GM12878 (cell line): Measurements from ENCODE around the gene RAP1A. TPM values are rescaled to one million over a fixed set of nuclear protein-coding genes. Genes with fewer than 3 reads are reported as not detected.

Source experiments
- ATAC-seq: fragments of 200-7000 bp; cut with Tn5 transposase; 3 replicates; pipeline ENCODE4 v1.9.1; 2020; ENCODE audit warnings: mild to moderate bottlenecking, moderate library complexity
- BruUV-seq: library from RNA; stranded (reverse); fragments of 400-500 nt; replicated peaks from 2 replicates; lab custom pipeline; 2021; lab: Mats Ljungman, UMichigan
- CTCF ChIA-PET: fragments of 300-600 bp; sonication (Branson Sonifier 250); formaldehyde crosslinking; extraction: SDS; loops from one replicate; lab custom pipeline; 2021; ENCODE audit warnings: inconsistent platforms; lab: Yijun Ruan, JAX
- POLR2A ChIA-PET: fragments of 350-600 bp; formaldehyde crosslinking; extraction: SDS; loops from one replicate; lab custom pipeline; 2021; ENCODE audit warnings: inconsistent platforms; lab: Charles Lee
- RAD21 ChIA-PET: fragments of 300-600 bp; sonication (Branson Sonifier 250); formaldehyde crosslinking; loops from one replicate; lab custom pipeline; 2023; ENCODE audit warnings: antibody characterized with exemption; ENCODE audit not compliant: unreplicated experiment; lab: Charles Lee
- SMC1A ChIA-PET: fragments of 300-600 bp; sonication (Branson Sonifier 250); formaldehyde crosslinking; loops from one replicate; lab custom pipeline; 2023; ENCODE audit not compliant: unreplicated experiment, uncharacterized antibody; lab: Charles Lee
- DNase-seq: peaks from one replicate; pipeline ENCODE4 v3.0.0-alpha.2; 2011; ENCODE audit warnings: low read depth, low spot score
- FAIRE-seq: peaks from 3 replicates; lab custom pipeline; 2011; peaks lifted over from hg19 to GRCh38; lab: Jason Lieb, UNC
- H2AFZ ChIP-seq: 2 replicates; pipeline ENCODE4 v1.6.0; 2011; ENCODE audit warnings: low read depth, low read length, control low read depth; ENCODE audit not compliant: control insufficient read depth
- H3K27ac ChIP-seq: 2 replicates; pipeline ENCODE4 v1.5.1; 2011; ENCODE audit warnings: control low read depth; ENCODE audit not compliant: control insufficient read depth, insufficient read depth
- H3K27me3 ChIP-seq, 2 experiments: replicated peaks in 1 of 2; 2 replicates each; pipeline versions ENCODE4 v1.6.0 to v1.6.1; 2011; ENCODE audit warnings: low read length in 1 of 2; ENCODE audit not compliant: control insufficient read depth in 2 of 2, insufficient read depth in 2 of 2
- H3K36me3 ChIP-seq, 2 experiments: 2 replicates each; pipeline ENCODE4 v1.5.1; 2011; ENCODE audit warnings: low read length in 1 of 2; ENCODE audit not compliant: control insufficient read depth in 2 of 2, insufficient read depth in 2 of 2
- H3K4me1 ChIP-seq: 2 replicates; pipeline ENCODE4 v1.6.1; 2011; ENCODE audit warnings: mild to moderate bottlenecking, low read length, moderate library complexity, mixed read lengths; ENCODE audit not compliant: control insufficient read depth, insufficient read depth
- H3K4me2 ChIP-seq: 2 replicates; pipeline ENCODE4 v1.6.0; 2011; ENCODE audit warnings: control low read depth; ENCODE audit not compliant: control insufficient read depth, insufficient read depth
- H3K4me3 ChIP-seq: fragments of 200-600 bp; sonication (generic); 2 replicates; pipeline ENCODE4 v1.5.1; 2016
- H3K79me2 ChIP-seq: 2 replicates; pipeline ENCODE4 v1.6.0; 2011; ENCODE audit warnings: low read length; ENCODE audit not compliant: control insufficient read depth, insufficient read depth
- H3K9ac ChIP-seq: 2 replicates; pipeline ENCODE4 v1.8.0; 2011; ENCODE audit warnings: low read length, control low read depth, mixed read lengths; ENCODE audit not compliant: control insufficient read depth, insufficient read depth
- H3K9me3 ChIP-seq: replicated peaks from 3 replicates; pipeline ENCODE4 v1.5.1; 2011; ENCODE audit warnings: mild to moderate bottlenecking, low read length; ENCODE audit not compliant: control insufficient read depth, insufficient read depth
- H4K20me1 ChIP-seq: 2 replicates; pipeline ENCODE4 v1.6.0; 2011; ENCODE audit not compliant: control insufficient read depth, insufficient read depth
- CREM ChIP-seq: IDR thresholded peaks from 2 replicates; pipeline ENCODE4 v1.6.1; 2014; ENCODE audit warnings: antibody characterized with exemption, low read depth
- EZH2 ChIP-seq: IDR thresholded peaks from 2 replicates; pipeline ENCODE4 v1.6.1; 2012; ENCODE audit warnings: low read depth, mild to moderate bottlenecking, control low read depth, inconsistent platforms, low read length, borderline replicate concordance; ENCODE audit not compliant: control insufficient read depth
- FOS ChIP-seq: IDR thresholded peaks from 3 replicates; pipeline ENCODE4 v1.6.1; 2011; ENCODE audit warnings: borderline replicate concordance; ENCODE audit not compliant: insufficient read length; ENCODE audit errors: extremely low read depth
- GATAD2B ChIP-seq: fragments of 450-650 bp; conservative IDR thresholded peaks from 2 replicates; pipeline ENCODE4 v1.6.1; 2017; ENCODE audit warnings: low read depth, mild to moderate bottlenecking, moderate library complexity
- IKZF1 ChIP-seq: fragments of 450-650 bp; conservative IDR thresholded peaks from 2 replicates; pipeline ENCODE4 v1.6.1; 2017; ENCODE audit warnings: antibody characterized with exemption, mild to moderate bottlenecking
- KLF5 ChIP-seq: fragments of 450-650 bp; IDR thresholded peaks from 2 replicates; pipeline ENCODE4 v1.6.1; 2014; ENCODE audit warnings: mild to moderate bottlenecking; ENCODE audit not compliant: partially characterized antibody
- NFYA ChIP-seq: IDR thresholded peaks from 2 replicates; pipeline ENCODE4 v1.6.1; 2011; ENCODE audit warnings: low read depth, mild to moderate bottlenecking, low read length, improper control_type of control experiment, borderline replicate concordance
- NR2F1 ChIP-seq: fragments of 450-650 bp; conservative IDR thresholded peaks from 2 replicates; pipeline ENCODE4 v1.6.1; 2017; ENCODE audit warnings: mild to moderate bottlenecking
- POLR2AphosphoS2 ChIP-seq: IDR thresholded peaks from 2 replicates; pipeline ENCODE4 v1.6.1; 2011; ENCODE audit warnings: low read depth, mild to moderate bottlenecking, low read length, improper control_type of control experiment, moderate library complexity
- RAD21 ChIP-seq: IDR thresholded peaks from 2 replicates; pipeline ENCODE4 v1.6.1; 2011; ENCODE audit warnings: mild to moderate bottlenecking, low read depth, low read length, moderate library complexity; ENCODE audit not compliant: insufficient read depth
- SREBF1 ChIP-seq: IDR thresholded peaks from 2 replicates; pipeline ENCODE4 v1.6.1; 2012; ENCODE audit warnings: mild to moderate bottlenecking, low read length
- SUPT20H ChIP-seq: IDR thresholded peaks from 2 replicates; pipeline ENCODE4 v1.6.1; 2011; ENCODE audit warnings: low read depth, mild to moderate bottlenecking, low read length, moderate library complexity, borderline replicate concordance; ENCODE audit not compliant: control insufficient read depth
- ZBED1 ChIP-seq: IDR thresholded peaks from 2 replicates; pipeline ENCODE4 v1.6.1; 2016; ENCODE audit warnings: borderline replicate concordance
- WGBS: methylation state at CpG from one replicate; pipeline ENCODE4 v1.1.6; 2016; ENCODE audit warnings: low lambda C conversion rate; ENCODE audit not compliant: insufficient replicate concordance, insufficient coverage; ENCODE audit errors: missing lambda C conversion rate; 5-methylcytosine and 5-hydroxymethylcytosine counted together
- in situ Hi-C: fragments of 300-500 bp; cut with MboI; formaldehyde crosslinking; loops from 9 replicates; pipeline ENCODE4 v1.14.3; 2018; ENCODE audit warnings: mixed read lengths
- intact Hi-C: fragments of 100-400 bp; cut with micrococcal nuclease; formaldehyde crosslinking; loops from one replicate; pipeline ENCODE4 v1.14.2; 2022; ENCODE audit not compliant: unreplicated experiment
- polyA plus RNA-seq, 11 experiments: library from polyadenylated mRNA; depleted of rRNA in 4 of 11; unstranded in 6 of 11; stranded (reverse) in 5 of 11; fragments of >200 nt; fragmentation: Nextera tagmentation in 4 of 11; fragmentation: Illumina TruSeq in 1 of 11; extraction: Ambion mirVana in 4 of 11; extraction: Trizol in 1 of 11; gene quantifications; 1 replicate in 1 of 11; 2 replicates in 10 of 11; pipeline versions ENCODE4 v1.2.1 to v1.2.3, GENCODE V29; 2011 to 2016; ENCODE audit warnings: inconsistent platforms in 2 of 11, missing spikeins in 2 of 11, low read depth in 1 of 11
- total RNA-seq, 4 experiments: library from RNA; depleted of rRNA in 3 of 4; stranded (reverse); fragments of >200 nt in 3 of 4; fragmentation: Illumina TruSeq in 1 of 4; extraction: Trizol in 1 of 4; gene quantifications; 2 replicates each; pipeline versions ENCODE4 v1.2.1 to v1.2.3, GENCODE V29; 2013 to 2021
- TF ChIP-seq, protein P1 (sequence below), 3 experiments: IDR thresholded peaks in 2 of 3; conservative IDR thresholded peaks in 1 of 3; 2 replicates each; pipeline ENCODE4 v1.5.1; 2011; ENCODE audit warnings: low read depth in 3 of 3, low read length in 3 of 3, mild to moderate bottlenecking in 3 of 3, control low read depth in 2 of 3, moderate library complexity in 2 of 3, inconsistent platforms in 1 of 3, mixed read lengths in 1 of 3; ENCODE audit not compliant: control insufficient read depth in 2 of 3, insufficient read depth in 1 of 3; ENCODE audit errors: extremely low read depth in 1 of 3
- TF ChIP-seq, protein P2 (sequence below): fragments of 450-650 bp; IDR thresholded peaks from 2 replicates; pipeline ENCODE4 v1.6.1; 2016; ENCODE audit warnings: mild to moderate bottlenecking

Gene RAP1A
- total and polyA plus RNA-seq, 10 of the 15 experiments (the other 5 are each of a cell fraction or from before 2014, with no cell fraction given): 38.4 to 213 (median 86.0) TPM

GRCh38 chr1:111761717-111762116 lies 142.1 kb downstream of the RAP1A start:
- ChIA-PET RAD21 (interaction anchor here (2.9 kb wide), 1 partner anchor 254 kb away, joined by 17 read pairs; no protein-coding TSS in a partner anchor), CTCF (interaction anchor here (1.5 to 8.7 kb wide), 7 partner anchors 8 to 285 kb away, joined by 5 to 75 read pairs (median 8); no protein-coding TSS in a partner anchor), SMC1A (interaction anchor here (1.1 to 2.1 kb wide), 6 partner anchors 7 to 285 kb away, joined by 3 to 17 read pairs (median 4); partner anchors contain the start of genes ADORA3 and TMIGD3), POLR2A (no interaction called here)
- FAIRE-seq: no peak
- Histone ChIP-seq H3K9ac (no peak overlapping the region), H3K27me3 (no peaks in the 10 kb centered on the region), H3K4me3 (no peak overlapping the region), H2AFZ (no peak overlapping the region), H3K79me2 (peaks cover 18% of the 10 kb centered on the region), H3K36me3 (peaks cover 0 to 26% of the 10 kb centered on the region in 2 experiments; a peak in 3 of 4 replicates), H4K20me1 (no peaks in the 10 kb centered on the region), H3K4me2 (no peak overlapping the region), H3K27ac (no peak overlapping the region), H3K4me1 (peaks cover 3% of the 10 kb centered on the region; the same call in 1 of the 2 replicates), H3K9me3 (no peaks in the 10 kb centered on the region)
- WGBS: 98% methylated on average over 2 of the region's 2 CpGs
- intact Hi-C loops: loop anchor here (10.0 kb wide), 1 partner anchor 357 kb away; no protein-coding TSS in a partner anchor
- no peak for ATAC-seq
- in situ Hi-C loops: loop anchor here (10.0 kb wide), 1 partner anchor 537 kb away; the partner anchor contains the start of gene CHI3L2
- TF ChIP-seq GATAD2B (no peak), EZH2 (no peak), CREM (no peak), SREBF1 (no peak), NFYA (no peak), SUPT20H (no peak), IKZF1 (no peak), KLF5 (no peak), NR2F1 (no peak), FOS (no peak), RAD21 (no peak), POLR2AphosphoS2 (no peak), ZBED1 (no peak)
- TF ChIP-seq, protein P1, sequence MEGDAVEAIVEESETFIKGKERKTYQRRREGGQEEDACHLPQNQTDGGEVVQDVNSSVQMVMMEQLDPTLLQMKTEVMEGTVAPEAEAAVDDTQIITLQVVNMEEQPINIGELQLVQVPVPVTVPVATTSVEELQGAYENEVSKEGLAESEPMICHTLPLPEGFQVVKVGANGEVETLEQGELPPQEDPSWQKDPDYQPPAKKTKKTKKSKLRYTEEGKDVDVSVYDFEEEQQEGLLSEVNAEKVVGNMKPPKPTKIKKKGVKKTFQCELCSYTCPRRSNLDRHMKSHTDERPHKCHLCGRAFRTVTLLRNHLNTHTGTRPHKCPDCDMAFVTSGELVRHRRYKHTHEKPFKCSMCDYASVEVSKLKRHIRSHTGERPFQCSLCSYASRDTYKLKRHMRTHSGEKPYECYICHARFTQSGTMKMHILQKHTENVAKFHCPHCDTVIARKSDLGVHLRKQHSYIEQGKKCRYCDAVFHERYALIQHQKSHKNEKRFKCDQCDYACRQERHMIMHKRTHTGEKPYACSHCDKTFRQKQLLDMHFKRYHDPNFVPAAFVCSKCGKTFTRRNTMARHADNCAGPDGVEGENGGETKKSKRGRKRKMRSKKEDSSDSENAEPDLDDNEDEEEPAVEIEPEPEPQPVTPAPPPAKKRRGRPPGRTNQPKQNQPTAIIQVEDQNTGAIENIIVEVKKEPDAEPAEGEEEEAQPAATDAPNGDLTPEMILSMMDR (IDR thresholded peaks at IDR 0.05 in 2 of 3, conservative IDR thresholded peaks at IDR 0.05 in 1 of 3; ENCODE audit: control insufficient read depth in 2 of 3, extremely low read depth in 1 of 3, insufficient read depth in 1 of 3, low read depth in 3 of 3, low read length in 3 of 3): no peak
- TF ChIP-seq, protein P2, sequence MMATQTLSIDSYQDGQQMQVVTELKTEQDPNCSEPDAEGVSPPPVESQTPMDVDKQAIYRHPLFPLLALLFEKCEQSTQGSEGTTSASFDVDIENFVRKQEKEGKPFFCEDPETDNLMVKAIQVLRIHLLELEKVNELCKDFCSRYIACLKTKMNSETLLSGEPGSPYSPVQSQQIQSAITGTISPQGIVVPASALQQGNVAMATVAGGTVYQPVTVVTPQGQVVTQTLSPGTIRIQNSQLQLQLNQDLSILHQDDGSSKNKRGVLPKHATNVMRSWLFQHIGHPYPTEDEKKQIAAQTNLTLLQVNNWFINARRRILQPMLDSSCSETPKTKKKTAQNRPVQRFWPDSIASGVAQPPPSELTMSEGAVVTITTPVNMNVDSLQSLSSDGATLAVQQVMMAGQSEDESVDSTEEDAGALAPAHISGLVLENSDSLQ: no peak
- no TSS peak for BruUV-seq
- no peak for DNase-seq
